WTC11 (cell line): ENCODE data around the gene PRDM2. TPM values are rescaled to one million over a fixed set of nuclear protein-coding genes. Genes with fewer than 3 reads are reported as not detected.

Source experiments
- ATAC-seq: fragments of 200-7000 bp; cut with Tn5 transposase; 2 replicates; pipeline ENCODE4 v1.10.0; 2021; ENCODE audit warnings: mild to moderate bottlenecking, moderate library complexity
- CTCF ChIA-PET: fragments of 300-600 bp; sonication (Branson Sonifier 250); formaldehyde crosslinking; loops from one replicate; lab custom pipeline; 2021; ENCODE audit warnings: antibody characterized with exemption; lab: Charles Lee
- POLR2A ChIA-PET: fragments of 350-600 bp; sonication (Branson Sonifier 250); formaldehyde crosslinking; loops from one replicate; lab custom pipeline; 2021; ENCODE audit warnings: antibody characterized with exemption; lab: Charles Lee
- DNase-seq: peaks from one replicate; pipeline ENCODE4 v3.0.0; 2021; ENCODE audit warnings: low spot score
- H3K27ac Mint-ChIP-seq: 2 replicates; pipeline ENCODE4 v1.8.0; 2021; ENCODE audit warnings: mixed read lengths
- H3K27me3 Mint-ChIP-seq: 2 replicates; pipeline ENCODE4 v1.8.0; 2021; ENCODE audit warnings: low read depth, mild to moderate bottlenecking, moderate library complexity, mixed read lengths
- H3K36me3 Mint-ChIP-seq: 2 replicates; pipeline ENCODE4 v1.8.0; 2021; ENCODE audit warnings: mixed read lengths
- H3K4me1 Mint-ChIP-seq: 2 replicates; pipeline ENCODE4 v1.8.0; 2022; ENCODE audit warnings: mixed read lengths
- H3K4me3 Mint-ChIP-seq: 2 replicates; pipeline ENCODE4 v1.8.0; 2021; ENCODE audit warnings: mild to moderate bottlenecking, moderate library complexity, mixed read lengths
- H3K9me3 Mint-ChIP-seq: 2 replicates; pipeline ENCODE4 v1.8.0; 2021; ENCODE audit warnings: mixed read lengths
- CREB1 ChIP-seq: sonication (generic); formaldehyde crosslinking; IDR thresholded peaks from 2 replicates; pipeline ENCODE4 v1.8.0; 2023; ENCODE audit warnings: mild to moderate bottlenecking, missing genetic modification reagents
- E2F4 ChIP-seq: sonication (generic); formaldehyde crosslinking; IDR thresholded peaks from 2 replicates; pipeline ENCODE4 v1.8.1; 2022; ENCODE audit warnings: low read depth, mild to moderate bottlenecking, moderate library complexity, missing genetic modification reagents, borderline replicate concordance
- ELF4 ChIP-seq: sonication (generic); formaldehyde crosslinking; IDR thresholded peaks from 2 replicates; pipeline ENCODE4 v1.8.1; 2022; ENCODE audit warnings: low read depth, mild to moderate bottlenecking, moderate library complexity, missing genetic modification reagents
- ETV6 ChIP-seq: sonication (generic); formaldehyde crosslinking; IDR thresholded peaks from 2 replicates; pipeline ENCODE4 v1.8.1; 2022; ENCODE audit warnings: mild to moderate bottlenecking, missing genetic modification reagents
- FOXK1 ChIP-seq: sonication (generic); formaldehyde crosslinking; IDR thresholded peaks from 2 replicates; pipeline ENCODE4 v1.8.0; 2022; ENCODE audit warnings: mild to moderate bottlenecking, moderate library complexity, missing genetic modification reagents
- GRHL2 ChIP-seq: fragments of 250-450 bp; sonication (Bioruptor Pico); IDR thresholded peaks from 2 replicates; pipeline ENCODE4 v1.8.0; 2022; ENCODE audit warnings: mild to moderate bottlenecking, moderate library complexity; ENCODE audit not compliant: insufficient replicate concordance, severe bottlenecking
- MAX ChIP-seq: sonication (generic); formaldehyde crosslinking; IDR thresholded peaks from 2 replicates; pipeline ENCODE4 v1.8.0; 2022; ENCODE audit warnings: mild to moderate bottlenecking, missing genetic modification reagents
- MXD4 ChIP-seq: fragments of 250-450 bp; sonication (Bioruptor Pico); IDR thresholded peaks from 2 replicates; pipeline ENCODE4 v1.8.0; 2021; ENCODE audit warnings: mild to moderate bottlenecking, moderate library complexity, borderline replicate concordance
- PRDM15 ChIP-seq: sonication (generic); formaldehyde crosslinking; IDR thresholded peaks from 2 replicates; pipeline ENCODE4 v1.8.0; 2022; ENCODE audit warnings: missing genetic modification reagents
- SMAD3 ChIP-seq: sonication (generic); formaldehyde crosslinking; IDR thresholded peaks from 2 replicates; pipeline ENCODE4 v1.8.0; 2022; ENCODE audit warnings: missing genetic modification reagents, mild to moderate bottlenecking, borderline replicate concordance
- TEAD4 ChIP-seq: sonication (generic); formaldehyde crosslinking; IDR thresholded peaks from 2 replicates; pipeline ENCODE4 v1.8.0; 2022; ENCODE audit warnings: mild to moderate bottlenecking, missing genetic modification reagents
- TP53 ChIP-seq: sonication (generic); formaldehyde crosslinking; IDR thresholded peaks from 2 replicates; pipeline ENCODE4 v1.8.1; 2023; ENCODE audit warnings: mild to moderate bottlenecking, missing genetic modification reagents
- ZNF138 ChIP-seq: sonication (generic); formaldehyde crosslinking; conservative IDR thresholded peaks from 2 replicates; pipeline ENCODE4 v1.8.1; 2022; ENCODE audit warnings: mild to moderate bottlenecking, moderate library complexity, missing genetic modification reagents
- ZNF219 ChIP-seq: sonication (generic); formaldehyde crosslinking; IDR thresholded peaks from 2 replicates; pipeline ENCODE4 v1.8.0; 2023; ENCODE audit warnings: missing genetic modification reagents, mild to moderate bottlenecking, borderline replicate concordance
- total RNA-seq: library from RNA; stranded (reverse); gene quantifications from 3 replicates; pipeline ENCODE4 v1.2.3, GENCODE V29; 2021

The PRDM2 gene
- total RNA-seq, 1 experiment from 2014 or later = 25.0 TPM

GRCh38 chr1:13801232-13801631, 101.2 kb downstream of the PRDM2 start (continued):
- TF ChIP-seq PRDM15 = no peak
- TF ChIP-seq FOXK1 = no peak
- no peak for TF ChIP-seq TP53
- TF ChIP-seq E2F4 (CRISPR knock-in tag) = no peak
- TF ChIP-seq ZNF138 = no peak
- no peak for TF ChIP-seq MXD4 (CRISPR knock-in tag)

GRCh38 chr1:13801655-13802486, 101.9 kb downstream of the PRDM2 start:
- Mint-ChIP-seq H3K9me3 (no peaks in the 10 kb centered on the region), H3K4me1 (peaks cover 40% of the 10 kb centered on the region)
- CTCF ChIA-PET = interaction anchor here (0.6 kb wide), 1 partner anchor 29 kb away, joined by 3 read pairs; no protein-coding TSS in a partner anchor
- TF ChIP-seq ZNF219 (CRISPR knock-in tag) (no peak), GRHL2 (no peak), ZNF138 (no peak), TEAD4 (CRISPR knock-in tag) (no peak), CREB1 (CRISPR knock-in tag) (no peak), MAX (CRISPR knock-in tag) (no peak), SMAD3 (CRISPR knock-in tag) (no peak)
- TF ChIP-seq, all 79 proteins: peak for 0
- ATAC-seq = peak; percentile 60
- POLR2A ChIA-PET = no interaction called here
- Mint-ChIP-seq H3K27me3 (peaks cover 45% of the 10 kb centered on the region), H3K36me3 (no peaks in the 10 kb centered on the region), H3K27ac (no peak overlapping the region), H3K4me3 (no peak overlapping the region)
- DNase-seq = no peak

- TF ChIP-seq TEAD4 (CRISPR knock-in tag) (no peak), ETV6 (no peak), ELF4 (CRISPR knock-in tag) (no peak)
- Mint-ChIP-seq H3K36me3 (no peaks in the 10 kb centered on the region), H3K9me3 (no peaks in the 10 kb centered on the region), H3K4me1 (peaks cover 34% of the 10 kb centered on the region), H3K27ac (no peak overlapping the region), H3K4me3 (no peak overlapping the region), H3K27me3 (peaks cover 39% of the 10 kb centered on the region)
- POLR2A ChIA-PET = no interaction called here
- no peak for ATAC-seq
- DNase-seq = no peak
- CTCF ChIA-PET = no interaction called here
These were observed 103.0 kb downstream of the PRDM2 start for GRCh38 chr1:13802782-13803545.
